GM19023 (cell line): ENCODE measurements around the gene PCP2.
"Not testable (repeated sequence)": the region's sequence is repeated elsewhere in the genome, so short reads cannot be mapped to it uniquely, and the experiment has no call there.

Experiments
- ATAC-seq: cut with Tn5 transposase; IDR thresholded peaks from one replicate; pipeline ENCODE4 v1.9.1; 2021; ENCODE audit warnings: mild to moderate bottlenecking, moderate library complexity; ENCODE audit not compliant: unreplicated experiment

Gene PCP2

GRCh38 chr19:7662657-7663056, 29.1 kb upstream of the PCP2 start:
- ATAC-seq = no peak

- ATAC-seq = no peak
Measured at GRCh38 chr19:7661744-7662538, 28.4 kb upstream of the PCP2 start.

GRCh38 chr19:7658219-7658686, 24.7 kb upstream of the PCP2 start:
- peak; percentile 67 for ATAC-seq

GRCh38 chr19:7657131-7657751, 23.7 kb upstream of the PCP2 start:
- no peak for ATAC-seq

- no peak for ATAC-seq
Measured at GRCh38 chr19:7655581-7655980, 22.1 kb upstream of the PCP2 start.

GRCh38 chr19:7654401-7654800, 20.9 kb upstream of the PCP2 start:
- ATAC-seq = no peak

GRCh38 chr19:7652061-7652641, 18.6 kb upstream of the PCP2 start:
- no peak for ATAC-seq

- no peak for ATAC-seq
Measured at GRCh38 chr19:7650148-7650547, 16.6 kb upstream of the PCP2 start.

GRCh38 chr19:7648265-7649014, 14.9 kb upstream of the PCP2 start:
- no peak for ATAC-seq

GRCh38 chr19:7647156-7647555, 13.6 kb upstream of the PCP2 start:
- no peak for ATAC-seq

- ATAC-seq = no peak
Measured at GRCh38 chr19:7646426-7646700, 12.8 kb upstream of the PCP2 start.

GRCh38 chr19:7645656-7646425, 12.3 kb upstream of the PCP2 start:
- ATAC-seq = no peak

- no peak for ATAC-seq
Measured at GRCh38 chr19:7645163-7645562, 11.6 kb upstream of the PCP2 start.

- no peak for ATAC-seq
Measured at GRCh38 chr19:7644550-7644877, 11.0 kb upstream of the PCP2 start.

- not testable (repeated sequence) for ATAC-seq
Measured at GRCh38 chr19:7643629-7644549, 10.4 kb upstream of the PCP2 start.

- ATAC-seq = no peak
Measured at GRCh38 chr19:7643031-7643415, 9.5 kb upstream of the PCP2 start.

GRCh38 chr19:7642295-7643030, 8.9 kb upstream of the PCP2 start:
- ATAC-seq = no peak

- ATAC-seq = no peak
Measured at GRCh38 chr19:7641290-7642276, 8.1 kb upstream of the PCP2 start.
